DMS79 treated with DMSO at 0.1 percent for 48 hours (cell line): ENCODE data around the gene CNTNAP2.
"Not testable (repeated sequence)": the region's sequence is repeated elsewhere in the genome, so short reads cannot be mapped to it uniquely, and the experiment has no call there.

Experiments used
- DNase-seq: peaks from one replicate; lab custom pipeline; 2025; lab: John Stamatoyannopoulos, UW

The CNTNAP2 gene

DNA sequence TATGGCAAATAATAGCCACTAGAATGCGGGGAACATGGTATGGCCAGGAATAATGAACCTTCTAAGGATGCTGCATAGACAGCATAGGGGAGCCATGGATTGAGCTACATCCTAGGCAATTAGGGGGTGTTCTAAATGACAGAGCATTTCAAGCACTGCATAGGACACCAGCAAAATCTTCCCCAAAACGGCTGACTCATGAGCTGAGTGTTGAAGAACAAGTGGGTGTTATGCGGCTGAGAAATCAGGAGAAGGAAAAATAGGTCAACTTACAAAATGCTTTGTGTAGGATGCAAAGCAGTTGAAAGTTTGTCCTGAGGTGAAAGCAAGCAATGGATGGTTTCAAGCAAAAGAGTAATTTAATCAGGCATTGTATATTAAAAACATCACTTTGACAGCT, 1450.4 kb downstream of the CNTNAP2 start:
- DNase-seq: no peak

- no peak for DNase-seq
Measured at GRCh38 chr7:147569116-147569913, 1452.7 kb downstream of the CNTNAP2 start.

DNA sequence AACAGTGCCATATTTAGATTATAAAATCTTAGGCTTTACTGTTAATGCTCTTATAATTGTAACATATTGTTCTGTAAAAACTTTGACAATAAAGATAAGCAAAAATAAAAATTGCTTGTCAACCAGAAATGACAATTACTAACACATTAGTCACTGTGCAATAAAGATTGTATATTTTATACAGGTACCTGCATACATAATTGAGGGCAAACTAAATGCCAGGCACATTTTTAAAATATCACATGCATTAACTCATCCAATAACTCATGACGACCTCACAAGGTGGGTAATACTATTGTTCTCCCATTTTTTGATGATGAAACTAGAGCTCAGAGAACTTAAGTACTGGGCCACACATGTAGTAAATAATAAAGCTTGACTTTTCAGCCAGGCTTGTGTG, 1453.8 kb downstream of the CNTNAP2 start:
- DNase-seq: no peak

GRCh38 chr7:147571436-147572185, 1455.0 kb downstream of the CNTNAP2 start:
- DNase-seq: no peak

- no peak for DNase-seq
Measured at GRCh38 chr7:147578196-147578595, 1461.6 kb downstream of the CNTNAP2 start.

DNA sequence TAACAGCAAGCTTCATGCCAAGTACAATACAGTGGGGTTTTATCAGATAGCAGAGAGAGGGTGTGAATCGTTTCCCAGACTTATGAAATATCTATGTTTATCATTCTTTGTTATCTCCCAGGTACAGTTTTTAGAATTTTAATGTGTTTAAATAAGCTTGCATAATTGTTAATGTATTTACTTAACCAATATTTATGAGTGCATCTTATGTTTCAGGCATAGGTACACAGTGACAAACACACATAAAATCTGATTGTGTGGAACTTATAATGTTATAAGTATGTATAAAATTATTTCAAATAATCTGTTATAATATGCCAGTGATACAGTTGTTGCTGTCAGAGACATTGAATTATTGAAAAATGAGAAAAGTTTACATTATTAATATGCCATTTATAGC, 1462.5 kb downstream of the CNTNAP2 start:
- DNase-seq: no peak

- DNase-seq: no peak
Measured at GRCh38 chr7:147584771-147585193, 1468.2 kb downstream of the CNTNAP2 start.

DNA sequence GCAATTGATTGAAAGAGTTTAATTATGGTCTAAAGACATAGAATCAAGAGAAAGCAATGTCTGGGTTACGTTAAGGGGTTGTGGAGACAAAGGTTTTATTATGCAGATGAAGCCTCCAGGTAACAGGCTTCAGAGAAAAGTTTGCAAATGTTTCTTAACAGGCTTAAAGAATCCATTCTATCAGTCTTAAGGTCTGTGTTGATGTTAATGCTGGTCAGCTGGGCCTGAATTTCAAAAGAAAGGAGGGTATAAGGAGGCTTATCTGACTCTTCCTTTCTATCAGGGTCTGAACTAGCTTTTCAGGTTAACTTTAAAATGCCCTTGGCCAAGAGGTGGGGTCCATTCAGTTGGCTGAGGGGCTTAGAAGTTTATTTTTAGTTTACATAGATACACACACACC, 1469.5 kb downstream of the CNTNAP2 start:
- DNase-seq: no peak

DNA sequence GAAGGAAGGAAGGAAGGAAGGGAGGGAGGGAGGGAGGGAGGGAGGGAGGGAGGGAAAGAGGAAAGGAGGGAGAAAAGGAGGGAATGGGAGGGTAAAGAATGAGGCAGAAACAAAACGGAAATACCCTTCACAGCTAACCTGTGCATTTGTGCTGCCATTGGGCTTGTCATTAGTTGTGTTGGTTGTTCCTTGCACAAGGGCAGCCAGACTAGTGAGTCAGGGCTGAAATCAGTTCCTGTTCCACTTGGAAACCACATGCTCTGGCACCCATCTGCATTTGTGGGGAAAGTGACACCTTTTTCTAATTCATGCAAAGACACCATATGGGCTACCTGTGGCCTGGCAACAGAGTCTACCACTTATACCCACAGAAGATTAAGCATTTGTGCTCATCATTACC, 1469.9 kb downstream of the CNTNAP2 start:
- DNase-seq: no peak

DNA sequence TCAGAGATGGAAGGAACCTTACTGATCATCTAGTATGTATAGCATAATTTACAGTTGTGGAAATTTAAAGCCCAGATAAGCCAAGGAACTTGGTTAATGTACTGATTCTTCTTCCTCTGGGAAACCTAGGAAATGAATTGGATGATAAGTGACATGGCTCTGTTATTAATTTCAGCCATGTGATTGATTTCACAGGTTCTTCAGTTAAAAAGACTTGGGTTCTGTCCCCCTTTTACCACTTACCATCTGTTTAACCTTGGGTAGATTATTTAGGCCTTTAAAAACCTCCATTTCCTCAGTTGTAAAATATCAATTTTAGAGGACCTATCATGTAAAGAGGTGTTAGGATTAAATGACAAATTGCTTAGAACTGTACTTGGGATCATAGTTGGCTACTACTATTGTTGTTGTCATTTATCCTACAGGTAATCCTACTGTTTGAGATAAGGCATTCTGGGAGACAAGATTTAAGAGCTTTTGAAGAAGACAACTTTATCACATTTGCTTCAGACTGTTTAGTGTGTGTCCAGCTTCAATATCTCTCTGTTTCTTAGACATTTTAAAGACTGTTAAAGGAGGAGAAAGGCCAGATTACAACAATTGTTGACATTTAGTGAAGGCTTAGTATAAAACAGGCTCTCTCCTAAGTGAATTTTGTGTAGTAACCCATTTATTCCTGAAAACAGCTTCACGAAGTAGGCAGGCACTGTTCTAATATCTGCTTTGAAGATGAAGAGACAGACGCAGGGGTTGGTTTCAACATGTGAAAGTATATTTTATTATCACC, 1476.9 kb downstream of the CNTNAP2 start:
- DNase-seq: no peak

DNA sequence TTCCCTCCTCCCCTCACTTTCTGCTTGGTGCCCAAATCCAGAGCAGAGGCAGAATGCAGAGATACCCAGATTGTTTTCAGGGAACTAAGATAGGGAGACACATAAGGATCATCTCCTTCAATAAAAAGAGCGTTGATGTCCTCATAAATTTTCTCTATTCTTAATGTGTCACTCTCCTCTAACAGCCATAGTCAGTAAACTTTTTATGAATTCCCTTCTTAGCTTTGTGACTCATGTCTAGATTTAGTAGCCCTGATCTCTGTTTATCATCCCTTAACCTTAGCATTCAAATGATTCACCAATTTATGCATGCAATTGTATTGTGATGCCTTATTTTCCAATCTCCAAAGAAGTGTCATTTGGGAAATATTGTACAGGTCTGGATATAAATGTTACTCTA, 1478.4 kb downstream of the CNTNAP2 start:
- no peak for DNase-seq

- DNase-seq: not testable (repeated sequence)
Measured at GRCh38 chr7:147598687-147599086, 1482.1 kb downstream of the CNTNAP2 start.

DNA sequence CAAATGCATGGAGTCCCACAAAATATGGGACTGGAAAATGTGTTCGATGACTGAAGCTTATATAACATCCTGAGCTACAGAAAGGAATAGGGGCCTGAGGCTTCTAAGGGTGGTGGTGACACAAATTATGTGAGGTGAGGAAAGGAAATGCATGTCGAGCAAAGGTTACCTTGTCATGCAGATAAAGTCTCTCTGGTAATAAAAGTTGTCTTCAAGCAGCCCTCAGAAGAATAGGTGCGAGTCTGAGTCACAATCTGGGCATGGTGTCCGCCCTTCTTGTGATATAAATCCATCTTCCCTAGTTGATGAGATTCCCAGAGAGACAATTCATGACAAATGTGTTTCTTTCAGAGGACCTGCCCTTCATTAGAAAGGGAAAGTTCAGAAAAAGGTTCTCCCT, 1488.7 kb downstream of the CNTNAP2 start:
- no peak for DNase-seq

DNA sequence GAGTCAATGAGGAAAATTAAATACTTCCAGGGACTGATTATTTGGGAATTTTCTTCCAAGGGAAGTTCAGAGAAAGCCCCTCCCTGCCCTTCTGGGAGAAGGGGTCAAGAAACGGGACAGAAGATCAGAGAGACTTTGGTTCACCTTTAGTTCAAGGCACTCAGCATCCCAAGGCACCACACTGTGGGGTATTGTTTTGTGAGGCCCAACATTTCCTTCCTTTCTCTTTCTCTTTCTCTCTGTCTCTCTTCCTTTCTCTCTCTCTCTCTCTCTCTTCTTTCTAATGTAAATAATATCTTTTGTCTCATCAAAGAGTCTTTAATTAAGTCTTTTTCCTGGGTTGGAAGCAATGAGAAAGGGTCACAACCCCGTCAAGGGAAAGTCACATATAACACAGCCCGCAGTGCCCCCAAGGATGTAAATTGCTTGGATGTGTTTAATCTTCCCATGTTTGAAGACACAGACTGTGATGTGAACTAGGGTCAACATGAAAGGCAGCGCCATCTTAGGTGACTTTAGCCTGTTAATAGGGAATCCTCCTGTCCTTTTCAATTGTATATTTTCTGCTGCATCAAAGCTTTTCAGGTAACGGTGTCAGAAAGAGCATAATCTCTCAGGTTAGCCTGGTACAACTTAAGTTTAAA, 1490.7 kb downstream of the CNTNAP2 start:
- no peak for DNase-seq

GRCh38 chr7:147611431-147611830, 1494.8 kb downstream of the CNTNAP2 start:
- DNase-seq: no peak

DNA sequence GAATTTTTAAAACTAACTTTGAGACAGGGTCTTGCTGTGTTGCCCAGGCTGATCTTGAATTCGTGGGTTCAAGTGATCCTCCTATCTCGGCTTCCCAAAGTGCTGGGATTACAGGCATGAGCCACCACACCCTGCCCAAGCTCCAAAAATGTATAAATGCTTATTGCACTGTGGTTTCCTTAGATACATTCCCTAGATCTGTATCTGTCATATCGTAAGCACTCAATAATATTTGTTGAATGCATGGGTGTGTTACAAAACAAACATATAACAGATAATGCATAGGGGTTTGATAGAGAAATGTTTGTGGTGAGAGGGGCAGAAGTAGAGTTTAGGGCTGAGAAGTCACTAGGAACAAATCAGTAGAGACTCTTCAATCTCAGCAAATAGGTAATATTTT, 1518.7 kb downstream of the CNTNAP2 start:
- DNase-seq: no peak

DNA sequence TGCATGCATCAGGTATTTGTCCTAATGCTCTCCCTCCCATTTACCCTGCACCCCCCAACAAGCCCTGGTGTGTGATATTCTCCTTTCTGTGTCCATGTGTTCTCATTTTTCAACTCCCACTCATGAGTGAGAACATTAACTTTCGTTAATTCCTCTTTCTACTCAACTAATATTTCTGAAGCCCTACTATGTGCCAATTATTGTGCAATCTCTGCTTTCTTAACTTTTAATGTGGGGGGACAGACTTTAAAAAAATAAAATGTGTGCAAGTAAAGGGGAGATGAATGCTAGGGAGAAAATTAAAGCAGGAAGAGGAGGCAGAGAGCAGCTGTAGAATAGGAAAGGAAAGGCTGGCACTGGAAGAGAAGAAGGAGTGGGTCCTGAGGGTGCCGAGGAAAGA, 1520.0 kb downstream of the CNTNAP2 start:
- no peak for DNase-seq

DNA sequence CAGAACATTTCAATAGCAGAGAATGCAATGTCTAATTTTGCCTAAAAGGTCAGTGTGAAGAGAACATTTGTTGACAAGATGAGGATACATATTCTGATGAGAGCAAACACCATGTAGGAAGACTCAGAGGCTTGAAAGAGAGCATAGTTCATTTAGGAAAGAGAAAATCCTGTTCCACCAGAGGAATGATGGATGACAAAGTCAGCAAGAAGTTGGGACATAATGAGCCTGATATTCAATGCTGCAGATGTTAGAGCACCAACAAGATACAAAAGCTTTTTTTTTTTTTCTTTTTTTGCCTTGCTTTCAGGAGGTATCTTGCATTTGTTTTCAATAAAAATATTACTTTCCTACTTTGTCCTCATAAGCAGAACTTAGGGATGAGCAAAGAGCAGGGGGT, 1522.0 kb downstream of the CNTNAP2 start:
- no peak for DNase-seq

DNA sequence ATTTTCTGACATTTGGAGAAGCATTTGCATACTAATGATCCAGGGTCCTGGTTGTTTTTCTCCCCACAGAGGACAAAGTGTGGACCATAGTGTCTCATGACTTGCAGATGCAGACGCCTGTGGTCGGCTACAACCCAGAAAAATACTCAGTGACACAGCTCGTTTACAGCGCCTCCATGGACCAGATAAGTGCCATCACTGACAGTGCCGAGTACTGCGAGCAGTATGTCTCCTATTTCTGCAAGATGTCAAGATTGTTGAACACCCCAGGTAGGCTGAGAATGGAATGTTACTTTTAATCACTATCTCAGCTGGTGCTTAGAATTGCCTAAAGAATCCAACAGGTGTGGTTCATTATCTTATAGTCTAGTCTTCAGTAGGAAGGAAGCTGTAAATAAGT, 1522.4 kb downstream of the CNTNAP2 start:
- no peak for DNase-seq

DNA sequence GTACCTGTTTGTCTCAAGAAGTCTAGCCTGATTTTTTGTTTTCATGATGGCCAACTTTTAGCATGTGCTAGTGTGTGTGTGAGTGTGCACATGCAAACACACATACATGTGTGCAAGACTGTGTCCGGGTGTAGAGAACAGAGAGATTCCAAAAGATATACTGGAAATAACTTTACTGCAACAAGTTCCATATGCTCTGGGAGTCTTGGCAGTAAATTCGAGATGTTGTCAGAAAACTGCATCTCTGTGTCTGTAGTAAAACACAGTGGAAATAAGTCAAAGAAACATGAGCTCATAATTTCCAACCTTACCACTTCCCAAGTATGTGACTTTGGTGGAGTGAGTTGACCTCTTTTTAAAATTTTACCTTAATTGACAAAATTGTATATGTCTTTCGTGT, 1523.2 kb downstream of the CNTNAP2 start:
- no peak for DNase-seq

DNA sequence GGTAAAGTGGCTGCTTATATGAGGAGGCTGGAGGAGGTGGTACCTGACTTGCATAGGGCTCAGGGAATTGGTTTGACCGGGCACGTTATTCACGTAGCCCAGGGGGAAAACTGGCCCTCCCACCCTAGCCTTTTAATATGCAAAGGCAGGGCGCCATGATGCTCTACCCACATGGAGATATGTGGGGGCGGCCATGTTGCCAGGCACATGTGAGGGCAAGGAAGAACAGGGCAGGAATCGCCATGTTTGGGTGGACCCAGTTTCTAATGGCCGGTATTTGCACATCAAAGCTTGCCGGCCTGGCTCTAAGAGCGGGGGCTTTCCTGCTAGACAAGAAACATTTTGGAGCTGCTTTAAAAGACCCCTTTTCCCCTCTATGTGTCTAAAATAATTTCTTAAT, 1524.2 kb downstream of the CNTNAP2 start:
- no peak for DNase-seq

DNA sequence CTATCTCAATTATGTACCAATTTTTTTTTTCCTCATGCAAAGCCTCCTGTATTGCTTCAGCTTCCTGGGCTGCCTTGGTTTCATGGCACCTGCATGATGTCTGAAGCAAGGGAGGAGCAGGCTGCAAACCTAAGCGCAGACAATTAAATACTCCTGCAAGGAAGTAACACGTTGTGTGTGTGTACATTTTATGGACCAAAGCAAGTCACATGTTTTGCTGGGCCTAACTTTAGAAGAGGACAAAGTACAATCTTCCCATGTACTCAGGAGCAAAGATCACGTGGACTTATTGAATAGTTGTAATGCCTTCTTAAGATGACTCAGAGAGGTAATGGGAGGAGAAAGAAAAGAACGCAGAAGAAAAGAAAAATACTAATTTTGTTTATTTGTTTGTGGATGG, 1530.0 kb downstream of the CNTNAP2 start:
- DNase-seq: no peak
